Left ventricle myocardium inferior (tissue), 1 donor: ENCODE measurements around the gene GSAP. TPM values are rescaled to one million over a fixed set of nuclear protein-coding genes. Genes with fewer than 3 reads are reported as not detected.

Source experiments
- DNase-seq: peaks from one replicate; pipeline ENCODE4 v3.0.0-alpha.2; 2020
- H3K27ac ChIP-seq: fragments of 200-600 bp; replicated peaks from 2 replicates; pipeline ENCODE4 v1.8.0; 2021
- H3K27me3 ChIP-seq: fragments of 200-600 bp; 2 replicates; pipeline ENCODE4 v1.8.0; 2021; ENCODE audit warnings: low read depth
- H3K36me3 ChIP-seq: fragments of 200-600 bp; 2 replicates; pipeline ENCODE4 v1.8.0; 2021
- H3K4me1 ChIP-seq: fragments of 200-600 bp; 2 replicates; pipeline ENCODE4 v1.8.0; 2021
- H3K4me3 ChIP-seq: fragments of 200-600 bp; 2 replicates; pipeline ENCODE4 v1.8.0; 2021; ENCODE audit warnings: mild to moderate bottlenecking, moderate library complexity
- H3K9me3 ChIP-seq: fragments of 200-600 bp; replicated peaks from 2 replicates; pipeline ENCODE4 v1.8.0; 2021
- CTCF ChIP-seq: fragments of 200-600 bp; IDR thresholded peaks from 2 replicates; pipeline ENCODE4 v1.8.0; 2021; ENCODE audit warnings: antibody characterized with exemption, mild to moderate bottlenecking, borderline replicate concordance
- intact Hi-C: fragments of 100-400 bp; cut with micrococcal nuclease; formaldehyde crosslinking; loops from one replicate; pipeline ENCODE4 v1.11.0; 2022
- total RNA-seq: library from RNA; stranded (reverse); fragmentation: NEBNext Ultra II Directional; extraction: Animal tissue kit (Norgen Biotek cat#: 25700); gene quantifications from one replicate; pipeline ENCODE4 v1.2.1, GENCODE V29; 2021
- donor health status: DM: no; HTN: yes; CAD: no; lungs with severe emphysema.

Gene GSAP
- total RNA-seq, 1 donor from 2014 or later: 7.2 TPM

- Histone ChIP-seq H3K27ac (peak overlapping the region; percentile 63), H3K9me3 (no peaks in the 10 kb centered on the region), H3K4me3 (no peak overlapping the region), H3K4me1 (peaks cover 57% of the 10 kb centered on the region), H3K36me3 (no peaks in the 10 kb centered on the region), H3K27me3 (no peaks in the 10 kb centered on the region)
- DNase-seq: peak; percentile 47
- intact Hi-C loops: no loop called here
- TF ChIP-seq CTCF: no peak
Measured at GRCh38 chr7:77327067-77327931, 88.8 kb downstream of the GSAP start.

GRCh38 chr7:77326131-77326530, 90.0 kb downstream of the GSAP start:
- H3K4me3 ChIP-seq: no peak overlapping the region
- peak overlapping the region; percentile 63 for H3K27ac ChIP-seq
- H3K27me3 ChIP-seq: no peaks in the 10 kb centered on the region
- H3K9me3 ChIP-seq: no peaks in the 10 kb centered on the region
- no peak for DNase-seq
- no peak for TF ChIP-seq CTCF
- peaks cover 50% of the 10 kb centered on the region for H3K4me1 ChIP-seq
- intact Hi-C loops: no loop called here
- no peaks in the 10 kb centered on the region for H3K36me3 ChIP-seq

GRCh38 chr7:77321300-77321699, 94.8 kb downstream of the GSAP start:
- peaks cover 11% of the 10 kb centered on the region for H3K36me3 ChIP-seq
- peaks cover 13% of the 10 kb centered on the region for H3K4me1 ChIP-seq
- H3K4me3 ChIP-seq: no peak overlapping the region
- no peak for TF ChIP-seq CTCF
- intact Hi-C loops: no loop called here
- no peaks in the 10 kb centered on the region for H3K9me3 ChIP-seq
- peak overlapping the region; percentile 17 for H3K27ac ChIP-seq
- no peaks in the 10 kb centered on the region for H3K27me3 ChIP-seq
- no peak for DNase-seq

- Histone ChIP-seq H3K36me3 (peaks cover 11% of the 10 kb centered on the region), H3K4me1 (peaks cover 13% of the 10 kb centered on the region), H3K27me3 (no peaks in the 10 kb centered on the region), H3K27ac (peak overlapping the region; percentile 17), H3K9me3 (no peaks in the 10 kb centered on the region), H3K4me3 (no peak overlapping the region)
- no peak for TF ChIP-seq CTCF
- intact Hi-C loops: no loop called here
- DNase-seq: no peak
Measured at GRCh38 chr7:77320714-77321113, 95.4 kb downstream of the GSAP start.

- Histone ChIP-seq H3K36me3 (peaks cover 11% of the 10 kb centered on the region), H3K4me1 (peaks cover 19% of the 10 kb centered on the region), H3K9me3 (no peaks in the 10 kb centered on the region), H3K27me3 (no peaks in the 10 kb centered on the region), H3K27ac (no peak overlapping the region), H3K4me3 (no peak overlapping the region)
- TF ChIP-seq CTCF: no peak
- intact Hi-C loops: no loop called here
- DNase-seq: no peak
Measured at GRCh38 chr7:77320137-77320536, 96.0 kb downstream of the GSAP start.
